Right lobe of liver (tissue), 6 donors: ENCODE measurements around the gene AURKA. TPM values are rescaled to one million over a fixed set of nuclear protein-coding genes. Genes with fewer than 3 reads are reported as not detected.
A peak's percentile ranks its signal among the peaks of the same experiment; 100 is the strongest.

Source experiments
- ATAC-seq, 4 donors: fragments of 200-7000 bp; cut with Tn5 transposase; one replicate each; pipeline ENCODE4 v1.9.1; 2020; ENCODE audit warnings: mild to moderate bottlenecking in 4 of 4, moderate library complexity in 4 of 4
- DNase-seq, 3 donors: peaks; one replicate each; pipeline ENCODE4 v3.0.0-alpha.2; 2020
- H3K27ac ChIP-seq, 3 donors: fragments of 200-600 bp; one replicate each; pipeline ENCODE4 v1.8.0; 2022
- H3K27me3 ChIP-seq, 2 donors: fragments of 200-600 bp; one replicate each; pipeline ENCODE4 v1.8.0; 2022
- H3K36me3 ChIP-seq, 4 donors: fragments of 200-600 bp; sonication (generic) in 1 of 4; one replicate each; pipeline versions ENCODE4 v1.5.1 to v1.8.0; 2017 to 2022; ENCODE audit warnings: control low read depth in 1 of 4
- H3K4me1 ChIP-seq, 4 donors: fragments of 200-600 bp; sonication (generic) in 1 of 4; one replicate each; pipeline versions ENCODE4 v1.5.1 to v1.8.0; 2017 to 2022; ENCODE audit warnings: control low read depth in 1 of 4
- H3K4me3 ChIP-seq, 3 donors: fragments of 200-600 bp; one replicate each; pipeline ENCODE4 v1.8.0; 2022
- H3K9me3 ChIP-seq, 4 donors: fragments of 200-600 bp; sonication (generic) in 1 of 4; one replicate each; pipeline versions ENCODE4 v1.5.1 to v1.8.0; 2017 to 2022; ENCODE audit warnings: control low read depth in 1 of 4
- POLR2A ChIP-seq: fragments of 450-650 bp; IDR thresholded peaks from one replicate; pipeline ENCODE4 v1.6.1; 2017; ENCODE audit warnings: antibody characterized with exemption, mild to moderate bottlenecking
- WGBS: methylation state at CpG from one replicate; pipeline ENCODE4 v1.1.6; 2018; ENCODE audit warnings: low coverage, low lambda C conversion rate; ENCODE audit not compliant: insufficient coverage; ENCODE audit errors: missing lambda C conversion rate; 5-methylcytosine and 5-hydroxymethylcytosine counted together
- intact Hi-C, 2 donors: fragments of 100-400 bp; cut with DNase I; formaldehyde crosslinking; loops; one replicate each; pipeline versions ENCODE4 v1.11.2 to v1.14.1; 2022
- total RNA-seq, 6 experiments: library from RNA; depleted of rRNA in 2 of 6; stranded (reverse); fragments of >200 nt in 2 of 6; fragmentation: NEBNext Ultra II Directional in 3 of 6; extraction: Animal tissue kit (Norgen Biotek cat#: 25700) in 3 of 6; gene quantifications; one replicate each; pipeline versions ENCODE4 v1.1.0 to v1.2.4, GENCODE V29; 2016 to 2023
- TF ChIP-seq, protein P1 (sequence below), 4 donors: fragments of 200-600 bp in 3 of 4; fragments of 450-650 bp in 1 of 4; IDR thresholded peaks; one replicate each; pipeline versions ENCODE4 v1.5.1 to v1.8.0; 2016 to 2022; ENCODE audit warnings: antibody characterized with exemption in 4 of 4, mild to moderate bottlenecking in 2 of 4
- donor health status: DM: no; HTN: yes; CAD: no.
- donor health status: DM: no; HTN: no; CAD: no.
- donor health status: DM: no; HTN: no; CAD: no.
- donor health status: DM: no; HTN: yes; CAD: no.
- donor health status: DM: no; HTN: yes; CAD: no.

Gene AURKA
- total RNA-seq, 6 experiments from 2014 or later: 1.5 to 7.4 (median 2.5) TPM

DNA sequence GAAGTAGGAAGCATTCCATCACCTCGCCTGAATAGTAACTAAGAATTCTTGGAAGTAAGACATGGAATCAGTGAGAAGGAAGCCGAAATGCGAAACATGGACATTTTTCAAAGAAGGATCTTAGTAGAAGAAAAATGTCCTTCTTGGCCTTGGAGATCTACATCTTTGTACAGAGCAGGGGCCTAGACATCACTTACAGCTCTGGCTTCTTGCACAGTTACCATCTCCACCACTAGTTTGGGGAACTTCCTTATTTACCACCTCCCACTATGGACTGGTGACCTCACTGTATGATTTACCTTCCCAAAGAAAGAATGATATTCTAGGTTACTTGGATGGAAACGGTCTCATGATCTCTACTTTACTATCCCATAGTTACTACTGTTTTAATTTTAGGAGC is 35.8 kb upstream of the AURKA start:
- TF ChIP-seq, protein P1, sequence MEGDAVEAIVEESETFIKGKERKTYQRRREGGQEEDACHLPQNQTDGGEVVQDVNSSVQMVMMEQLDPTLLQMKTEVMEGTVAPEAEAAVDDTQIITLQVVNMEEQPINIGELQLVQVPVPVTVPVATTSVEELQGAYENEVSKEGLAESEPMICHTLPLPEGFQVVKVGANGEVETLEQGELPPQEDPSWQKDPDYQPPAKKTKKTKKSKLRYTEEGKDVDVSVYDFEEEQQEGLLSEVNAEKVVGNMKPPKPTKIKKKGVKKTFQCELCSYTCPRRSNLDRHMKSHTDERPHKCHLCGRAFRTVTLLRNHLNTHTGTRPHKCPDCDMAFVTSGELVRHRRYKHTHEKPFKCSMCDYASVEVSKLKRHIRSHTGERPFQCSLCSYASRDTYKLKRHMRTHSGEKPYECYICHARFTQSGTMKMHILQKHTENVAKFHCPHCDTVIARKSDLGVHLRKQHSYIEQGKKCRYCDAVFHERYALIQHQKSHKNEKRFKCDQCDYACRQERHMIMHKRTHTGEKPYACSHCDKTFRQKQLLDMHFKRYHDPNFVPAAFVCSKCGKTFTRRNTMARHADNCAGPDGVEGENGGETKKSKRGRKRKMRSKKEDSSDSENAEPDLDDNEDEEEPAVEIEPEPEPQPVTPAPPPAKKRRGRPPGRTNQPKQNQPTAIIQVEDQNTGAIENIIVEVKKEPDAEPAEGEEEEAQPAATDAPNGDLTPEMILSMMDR (IDR thresholded peaks at IDR 0.05): no peak
- no peak for TF ChIP-seq POLR2A
- WGBS: 55% methylated on average over 4 of the region's 4 CpGs
- H3K9me3 ChIP-seq: no peaks in the 10 kb centered on the region
- ATAC-seq: no peak
- intact Hi-C loops: no loop called here
- DNase-seq: peak in 1 of 3 donors; percentile 5
- no peak overlapping the region for H3K4me3 ChIP-seq
- peaks cover 0 to under 1% (median 0%) of the 10 kb centered on the region in 4 donors for H3K4me1 ChIP-seq
- no peak overlapping the region for H3K27ac ChIP-seq
- H3K36me3 ChIP-seq: no peaks in the 10 kb centered on the region
- no peaks in the 10 kb centered on the region for H3K27me3 ChIP-seq

DNA sequence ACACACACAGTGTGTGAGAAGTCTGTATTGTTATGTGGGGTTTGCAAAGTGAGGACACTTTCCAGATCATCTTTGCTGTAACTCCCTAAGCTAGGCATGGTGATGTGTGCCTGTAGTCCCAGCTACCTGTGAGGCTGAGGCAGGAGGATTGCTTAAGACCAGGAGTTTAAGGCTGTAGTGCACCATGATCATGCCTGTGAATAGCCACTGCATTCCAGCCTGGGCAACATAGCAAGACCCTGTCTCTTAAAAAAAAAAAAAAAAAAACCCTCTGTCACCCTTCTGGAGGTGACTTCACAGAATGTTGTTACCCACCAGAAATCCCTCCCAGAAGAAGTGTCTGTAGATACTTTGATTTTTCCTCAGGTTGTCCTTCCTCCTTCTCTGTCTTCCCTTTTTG is 34.9 kb upstream of the AURKA start:
- no peak overlapping the region for H3K4me3 ChIP-seq
- H3K4me1 ChIP-seq: peaks cover 0 to 4% (median 0%) of the 10 kb centered on the region in 4 donors
- intact Hi-C loops: no loop called here
- no peak overlapping the region for H3K27ac ChIP-seq
- ATAC-seq: no peak
- TF ChIP-seq, protein P1 (IDR thresholded peaks at IDR 0.05): no peak
- peak in 1 of 3 donors; percentile 9 for DNase-seq
- H3K27me3 ChIP-seq: no peaks in the 10 kb centered on the region
- H3K9me3 ChIP-seq: no peaks in the 10 kb centered on the region
- H3K36me3 ChIP-seq: no peaks in the 10 kb centered on the region

DNA sequence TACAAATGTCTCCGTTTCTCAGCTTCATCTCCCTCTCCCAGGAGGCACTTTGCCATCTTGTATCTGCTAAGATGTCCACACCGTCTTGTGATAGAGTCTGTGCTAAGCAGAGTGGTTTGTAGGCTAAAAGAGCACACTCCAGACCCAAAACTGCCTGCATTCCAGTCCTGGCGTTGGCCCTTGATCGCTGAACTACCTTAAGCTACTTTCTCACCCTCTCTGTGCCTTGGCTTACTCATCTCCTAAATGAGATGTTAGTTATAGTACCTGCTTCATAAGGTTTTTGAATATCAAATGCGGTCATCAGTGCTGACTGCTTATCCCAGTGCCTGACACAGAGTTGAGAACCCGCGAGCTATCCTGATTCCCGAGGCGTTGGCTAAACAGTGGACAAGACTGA is 34.0 kb upstream of the AURKA start:
- intact Hi-C loops: no loop called here
- TF ChIP-seq POLR2A: no peak
- TF ChIP-seq, protein P1 (IDR thresholded peaks at IDR 0.05): no peak
- 98% methylated on average over 9 of the region's 9 CpGs for WGBS
- Histone ChIP-seq H3K27ac (no peak overlapping the region), H3K27me3 (no peaks in the 10 kb centered on the region), H3K4me3 (no peak overlapping the region), H3K9me3 (no peaks in the 10 kb centered on the region), H3K36me3 (no peaks in the 10 kb centered on the region), H3K4me1 (peaks cover 0 to 4% (median 0%) of the 10 kb centered on the region in 4 donors)
- DNase-seq: peak in 1 of 3 donors; percentile 17
- no peak for ATAC-seq

DNA sequence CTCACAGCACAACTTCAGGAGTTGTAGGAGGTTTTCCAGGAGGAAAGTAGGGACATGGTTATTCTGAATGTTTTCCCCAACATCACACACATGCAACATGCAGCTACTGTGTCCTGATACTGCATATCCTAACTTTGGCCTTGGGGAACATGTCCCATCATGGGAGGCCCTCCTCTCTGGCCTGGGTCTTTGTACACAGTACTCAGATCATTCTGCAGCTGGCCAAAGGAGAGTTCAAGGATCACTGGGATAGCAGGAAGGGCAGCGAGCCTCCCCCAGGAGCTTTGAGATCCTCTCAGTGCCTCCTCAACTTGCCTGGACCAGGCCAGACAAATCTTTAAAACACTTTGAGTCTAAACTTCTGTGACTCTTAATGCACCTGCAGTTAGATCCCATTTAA is 32.9 kb upstream of the AURKA start:
- no peak for TF ChIP-seq POLR2A
- TF ChIP-seq, protein P1 (IDR thresholded peaks at IDR 0.05): no peak
- H3K4me3 ChIP-seq: no peak overlapping the region
- H3K4me1 ChIP-seq: peaks cover 0 to 4% (median 0%) of the 10 kb centered on the region in 4 donors
- no peaks in the 10 kb centered on the region for H3K36me3 ChIP-seq
- ATAC-seq (no peak), DNase-seq (no peak)
- WGBS: no CpG with 5 or more reads among the region's 1 CpG
- H3K27me3 ChIP-seq: no peaks in the 10 kb centered on the region
- intact Hi-C loops: no loop called here
- no peak overlapping the region for H3K27ac ChIP-seq
- H3K9me3 ChIP-seq: no peaks in the 10 kb centered on the region

DNA sequence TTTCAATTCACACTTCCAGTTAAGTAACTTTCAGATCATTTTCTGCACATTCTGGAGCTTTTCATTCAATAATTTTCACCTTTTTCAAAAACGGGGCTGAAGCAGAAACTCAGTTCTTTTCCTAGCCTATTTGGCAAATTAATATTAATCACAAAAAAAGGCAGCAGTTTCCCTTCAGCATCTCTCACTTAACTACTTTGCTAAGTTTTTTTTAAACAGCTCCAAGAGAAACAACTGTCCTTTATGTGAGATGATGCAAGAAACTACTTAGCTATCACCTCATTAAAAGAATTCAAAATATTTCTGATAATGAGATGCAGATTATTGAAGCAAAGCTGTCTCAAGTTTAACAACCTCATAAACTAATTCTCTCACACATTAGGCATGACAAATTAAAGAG is 31.9 kb upstream of the AURKA start:
- DNase-seq (no peak), ATAC-seq (no peak)
- H3K27ac ChIP-seq: no peak overlapping the region
- peaks cover 0 to 4% (median 0%) of the 10 kb centered on the region in 4 donors for H3K4me1 ChIP-seq
- no peaks in the 10 kb centered on the region for H3K9me3 ChIP-seq
- WGBS: 67% methylated on average over 1 of the region's 1 CpG
- intact Hi-C loops: no loop called here
- no peak overlapping the region for H3K4me3 ChIP-seq
- H3K27me3 ChIP-seq: no peaks in the 10 kb centered on the region
- no peak for TF ChIP-seq POLR2A
- TF ChIP-seq, protein P1 (IDR thresholded peaks at IDR 0.05): no peak
- H3K36me3 ChIP-seq: no peaks in the 10 kb centered on the region
